Ectodermal cell (in vitro differentiated cells): Measurements from ENCODE around the gene MRPS18A.

Source experiments
- H3K27ac ChIP-seq: 2 replicates; pipeline ENCODE4 v1.7.0; 2013; ENCODE audit warnings: mild to moderate bottlenecking, low read depth, low read length; ENCODE audit not compliant: insufficient read depth, poor library complexity, severe bottlenecking
- H3K27me3 ChIP-seq: 2 replicates; pipeline ENCODE4 v1.7.0; 2013; ENCODE audit warnings: mild to moderate bottlenecking, low read length; ENCODE audit not compliant: insufficient read depth, control insufficient read depth, poor library complexity, severe bottlenecking
- H3K36me3 ChIP-seq: one replicate; pipeline ENCODE4 v1.7.0; 2013; ENCODE audit warnings: low read length; ENCODE audit not compliant: control insufficient read depth, insufficient read depth
- H3K4me1 ChIP-seq: one replicate; pipeline ENCODE4 v1.7.0; 2013; ENCODE audit warnings: low read length; ENCODE audit not compliant: control insufficient read depth, insufficient read depth
- H3K4me3 ChIP-seq: 2 replicates; pipeline ENCODE4 v1.7.0; 2013; ENCODE audit warnings: low read depth, low read length, control low read depth; ENCODE audit not compliant: insufficient read depth
- H3K9me3 ChIP-seq: 2 replicates; pipeline ENCODE4 v1.7.0; 2013; ENCODE audit warnings: mild to moderate bottlenecking, low read length, moderate library complexity; ENCODE audit not compliant: control insufficient read depth
- WGBS, 2 experiments: methylation state at CpG; one replicate each; pipeline ENCODE4 v1.1.7; 2013; ENCODE audit warnings: missing lambda C conversion rate in 2 of 2; 5-methylcytosine and 5-hydroxymethylcytosine counted together

MRPS18A gene

DNA sequence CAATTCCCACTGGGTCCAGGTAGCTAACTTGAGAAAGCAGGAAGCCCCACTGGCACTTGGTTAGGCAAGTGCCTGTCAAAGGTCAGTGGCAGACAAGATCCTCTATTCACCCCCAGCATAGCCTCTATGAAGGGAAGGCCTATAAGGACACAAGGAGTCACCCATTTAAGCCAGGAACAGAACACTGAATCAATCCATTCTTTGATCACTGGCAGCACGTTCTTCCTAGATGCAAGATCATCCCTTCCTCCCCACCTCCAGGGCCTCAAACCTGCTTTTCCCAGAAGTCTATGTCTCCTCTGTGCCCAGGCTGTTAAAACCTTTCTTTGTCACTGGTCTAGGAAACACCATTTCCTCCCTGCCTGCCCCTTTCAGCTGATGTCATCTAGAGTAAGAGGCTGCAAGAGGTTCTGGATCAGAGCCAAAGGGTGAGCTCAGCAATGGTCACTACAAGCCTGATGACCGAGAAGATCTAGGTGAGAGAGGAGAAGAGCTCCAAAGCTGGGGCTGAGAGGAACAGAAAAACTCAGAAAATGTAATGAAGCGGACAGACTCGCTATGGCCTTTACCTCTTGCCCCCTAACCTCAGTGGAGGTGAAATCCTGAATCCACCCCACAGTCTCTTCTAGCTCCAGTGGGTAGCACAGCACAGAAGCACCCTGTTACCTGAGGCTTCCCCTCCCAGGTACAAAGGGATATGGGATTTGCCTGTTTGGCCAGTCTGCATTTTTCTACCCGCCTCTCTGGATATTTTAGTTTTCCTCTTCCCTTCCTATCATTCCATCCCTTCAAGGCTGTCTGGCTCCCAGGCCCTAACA lies 60.4 kb downstream of the MRPS18A start:
- peaks cover 6% of the 10 kb centered on the region for H3K4me1 ChIP-seq
- H3K9me3 ChIP-seq: no peaks in the 10 kb centered on the region
- H3K4me3 ChIP-seq: no peak overlapping the region
- no peaks in the 10 kb centered on the region for H3K27me3 ChIP-seq
- WGBS, 2 experiments: 91 to 96% methylated on average over 5 of the region's 5 CpGs
- peaks cover 39% of the 10 kb centered on the region for H3K36me3 ChIP-seq
- no peak overlapping the region for H3K27ac ChIP-seq

DNA sequence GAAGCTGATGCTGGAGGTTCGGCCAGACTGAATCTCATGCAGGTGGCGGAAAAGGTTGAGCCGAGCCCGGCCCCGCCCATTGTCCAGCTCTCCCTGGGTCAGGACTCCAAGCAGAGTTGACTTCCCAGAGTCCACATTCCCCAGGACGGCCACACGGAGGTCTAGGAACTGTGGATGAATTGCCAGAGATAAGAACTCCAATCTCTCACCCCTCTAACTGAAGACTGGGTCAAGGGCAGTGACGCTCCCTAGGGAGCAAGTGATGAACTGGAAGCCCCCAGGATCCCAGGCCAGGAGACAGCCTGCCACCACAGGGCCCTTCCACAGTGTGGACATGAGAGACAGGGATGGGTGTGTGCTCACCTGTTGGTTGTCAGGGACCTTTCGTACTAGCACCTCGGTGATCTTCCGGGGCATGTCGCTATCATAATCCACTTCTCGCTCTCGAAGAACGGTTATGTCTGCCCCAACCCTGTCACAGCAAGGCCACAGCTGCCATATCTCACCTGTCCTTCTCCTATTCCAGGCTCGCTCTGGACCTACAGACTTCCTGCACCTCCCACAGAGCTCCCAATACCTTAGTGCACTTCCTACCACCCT lies 62.1 kb downstream of the MRPS18A start:
- Histone ChIP-seq H3K36me3 (peaks cover 56% of the 10 kb centered on the region), H3K4me1 (peaks cover 6% of the 10 kb centered on the region)
- 96 to 97% methylated on average over 16 of the region's 16 CpGs for WGBS, 2 experiments

DNA sequence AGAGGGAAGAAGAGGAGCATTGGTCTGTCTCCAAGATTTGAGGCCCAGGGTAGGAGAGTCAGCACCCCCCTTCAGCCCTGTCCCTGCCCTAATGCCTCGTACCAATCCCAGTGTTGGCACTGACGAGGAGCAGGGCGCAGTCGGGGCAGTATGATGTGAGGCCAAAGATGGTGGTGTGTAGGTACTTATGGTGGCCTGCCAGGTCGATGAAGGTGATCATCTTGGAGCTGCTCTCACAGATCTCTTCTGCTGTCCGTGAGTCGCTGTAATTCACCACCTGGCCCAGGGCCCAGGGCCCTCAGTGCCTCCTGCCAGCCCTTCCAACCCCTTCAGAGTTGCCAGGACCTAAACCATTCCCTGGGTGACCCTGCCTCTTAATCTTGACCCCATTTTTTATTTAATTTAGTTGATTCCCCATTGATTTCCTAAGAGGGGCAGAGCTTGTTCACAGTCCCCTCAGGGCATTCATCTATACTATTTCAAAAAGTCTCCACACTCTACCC lies 62.8 kb downstream of the MRPS18A start:
- peaks cover 6% of the 10 kb centered on the region for H3K4me1 ChIP-seq
- H3K36me3 ChIP-seq: peaks cover 56% of the 10 kb centered on the region
- 96 to 97% methylated on average over 7 of the region's 7 CpGs for WGBS, 2 experiments
- H3K27me3 ChIP-seq: no peaks in the 10 kb centered on the region
- H3K27ac ChIP-seq: no peak overlapping the region
- no peaks in the 10 kb centered on the region for H3K9me3 ChIP-seq
- no peak overlapping the region for H3K4me3 ChIP-seq

More for the DNA sequence above, 62.1 kb downstream of the MRPS18A start:
- Histone ChIP-seq H3K9me3 (no peaks in the 10 kb centered on the region), H3K27ac (no peak overlapping the region), H3K27me3 (no peaks in the 10 kb centered on the region), H3K4me3 (no peak overlapping the region)

DNA sequence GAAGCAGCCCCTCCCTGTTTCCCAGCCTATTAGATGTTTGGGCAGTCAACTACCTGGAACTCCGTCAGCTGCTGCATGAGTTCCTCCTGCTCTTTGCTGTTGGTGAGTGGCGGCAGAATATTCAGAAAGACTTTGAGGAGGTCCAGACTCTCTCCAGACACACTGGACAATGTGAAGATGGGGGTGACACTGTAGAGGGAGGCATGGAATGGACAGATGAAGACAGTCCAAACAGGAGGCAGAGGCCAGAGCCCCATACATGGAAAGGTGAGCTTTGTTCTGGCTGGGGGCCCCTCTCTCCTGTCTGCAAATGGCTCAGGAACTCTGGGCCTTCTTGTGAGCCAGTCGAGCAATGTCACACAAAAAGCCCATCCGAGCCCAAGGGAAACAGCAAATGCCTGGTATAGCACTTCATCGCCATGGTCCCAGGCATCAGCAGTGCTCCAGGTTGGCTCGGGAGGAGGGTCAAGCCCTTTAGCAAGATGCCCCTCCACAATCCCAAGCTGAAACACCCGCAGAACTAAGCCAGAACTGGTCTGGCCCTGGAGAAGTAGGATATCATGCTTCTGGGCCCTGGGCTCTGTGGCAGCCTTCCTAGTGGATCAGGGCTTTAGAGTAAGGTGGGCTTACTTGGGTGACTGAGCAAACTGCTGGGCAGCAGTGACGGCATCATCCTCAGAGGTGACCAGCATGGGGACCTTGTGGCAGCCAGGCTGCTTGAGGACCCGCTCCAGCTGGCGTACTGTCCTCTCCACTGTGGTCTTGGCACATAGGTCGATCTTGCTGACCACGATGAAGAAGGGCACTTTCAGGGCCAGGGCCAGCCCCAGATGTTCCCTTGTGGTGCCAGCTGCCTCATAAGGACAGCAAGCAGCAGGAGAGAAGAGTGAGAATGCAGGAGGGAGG lies 63.5 kb downstream of the MRPS18A start:
- H3K4me3 ChIP-seq: no peak overlapping the region
- WGBS, 2 experiments: 95% methylated on average over 12 of the region's 12 CpGs
- H3K36me3 ChIP-seq: peaks cover 56% of the 10 kb centered on the region

DNA sequence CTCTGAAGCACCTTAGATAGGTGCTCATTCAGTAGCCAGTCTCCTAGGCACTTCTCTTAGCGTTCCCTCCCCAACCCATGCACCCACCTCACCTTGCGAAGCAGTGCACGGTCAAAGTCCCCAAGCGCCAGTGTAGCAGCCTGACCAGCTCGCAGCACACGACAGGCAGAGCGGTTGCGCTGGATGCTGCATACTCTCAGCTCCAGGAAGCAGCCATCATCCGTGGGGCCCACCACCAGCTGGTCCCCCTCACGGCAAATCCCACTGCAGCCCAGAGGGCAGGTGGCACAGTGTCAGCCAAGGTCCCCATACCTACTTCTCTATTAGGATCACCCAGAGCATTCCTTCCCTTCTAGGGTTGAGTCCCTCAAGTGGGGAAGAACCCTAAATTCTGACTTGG lies 65.0 kb downstream of the MRPS18A start:
- WGBS, 2 experiments: 95 to 96% methylated on average over 10 of the region's 10 CpGs
- Histone ChIP-seq H3K4me3 (no peak overlapping the region), H3K27me3 (no peaks in the 10 kb centered on the region), H3K36me3 (peaks cover 56% of the 10 kb centered on the region), H3K4me1 (peaks cover 3% of the 10 kb centered on the region), H3K9me3 (no peaks in the 10 kb centered on the region), H3K27ac (no peak overlapping the region)

More for the DNA sequence above, 63.5 kb downstream of the MRPS18A start:
- Histone ChIP-seq H3K27ac (no peak overlapping the region), H3K27me3 (no peaks in the 10 kb centered on the region), H3K9me3 (no peaks in the 10 kb centered on the region), H3K4me1 (peaks cover 6% of the 10 kb centered on the region)

DNA sequence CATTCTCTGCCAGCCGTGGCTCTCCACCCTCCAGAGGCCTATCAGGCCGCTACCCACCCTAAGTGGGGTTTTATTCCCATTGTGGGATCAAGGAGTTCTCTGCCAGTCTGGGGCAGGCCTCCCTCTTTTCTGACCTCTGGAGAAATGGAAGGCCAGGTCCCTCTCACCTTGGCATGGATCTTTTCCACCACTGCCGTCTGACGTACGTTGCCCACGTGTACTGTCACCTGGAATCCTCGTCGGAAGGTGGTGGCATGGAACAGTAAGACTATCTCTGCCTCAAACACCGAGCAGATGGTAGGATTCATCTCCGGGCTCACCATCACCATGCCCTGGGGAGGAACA lies 65.8 kb downstream of the MRPS18A start:
- no peaks in the 10 kb centered on the region for H3K4me1 ChIP-seq
- no peak overlapping the region for H3K27ac ChIP-seq
- H3K9me3 ChIP-seq: no peaks in the 10 kb centered on the region
- H3K27me3 ChIP-seq: no peaks in the 10 kb centered on the region
- H3K36me3 ChIP-seq: peaks cover 56% of the 10 kb centered on the region
- H3K4me3 ChIP-seq: no peak overlapping the region
- 95% methylated on average over 10 of the region's 10 CpGs for WGBS, 2 experiments
